GM03348 (cell line): ENCODE data around the gene AKR7A2.

ENCODE experiments used
- DNase-seq: peaks from one replicate; pipeline ENCODE4 v3.0.0; 2012; ENCODE audit warnings: low spot score

The AKR7A2 gene

GRCh38 chr1:19325958-19326747 lies 14.2 kb upstream of the AKR7A2 start:
- no peak for DNase-seq

GRCh38 chr1:19325368-19325957 lies 13.5 kb upstream of the AKR7A2 start:
- no peak for DNase-seq

- DNase-seq = no peak
Observed at GRCh38 chr1:19324665-19324990, 12.7 kb upstream of the AKR7A2 start.

GRCh38 chr1:19323987-19324664 lies 12.2 kb upstream of the AKR7A2 start:
- no peak for DNase-seq

- DNase-seq = no peak
Observed at GRCh38 chr1:19322481-19322880, 10.5 kb upstream of the AKR7A2 start.

- DNase-seq = no peak
Observed at GRCh38 chr1:19321071-19321470, 9.1 kb upstream of the AKR7A2 start.

- DNase-seq = no peak
Observed at GRCh38 chr1:19319196-19319595, 7.3 kb upstream of the AKR7A2 start.

GRCh38 chr1:19317126-19317910 lies 5.4 kb upstream of the AKR7A2 start:
- DNase-seq = no peak

- DNase-seq = no peak
Observed at GRCh38 chr1:19315378-19316198, 3.6 kb upstream of the AKR7A2 start.

- no peak for DNase-seq
Observed at GRCh38 chr1:19313961-19314882, 2.3 kb upstream of the AKR7A2 start.

GRCh38 chr1:19313636-19313959 lies 1.7 kb upstream of the AKR7A2 start:
- DNase-seq = no peak

GRCh38 chr1:19312782-19313635 lies 1.1 kb upstream of the AKR7A2 start:
- DNase-seq = no peak

- peak; percentile 60 for DNase-seq
Observed at GRCh38 chr1:19311503-19311930, 427 bp downstream of the AKR7A2 start.

- peak; percentile 42 for DNase-seq
Observed at GRCh38 chr1:19310720-19311502, 1.0 kb downstream of the AKR7A2 start.

- DNase-seq = no peak
Observed at GRCh38 chr1:19310061-19310460, 1.9 kb downstream of the AKR7A2 start.

GRCh38 chr1:19309123-19309813 lies 2.7 kb downstream of the AKR7A2 start:
- peak; percentile 42 for DNase-seq

GRCh38 chr1:19308509-19308907 lies 3.4 kb downstream of the AKR7A2 start:
- DNase-seq = no peak

GRCh38 chr1:19307794-19308508 lies 4.0 kb downstream of the AKR7A2 start:
- no peak for DNase-seq
